OCI-LY3 (cell line): Measurements from ENCODE around the gene WDR70.

Source experiments
- EZH2phosphoT487 ChIP-seq: fragments of 200-600 bp; shearing (Covaris generic); IDR thresholded peaks from 2 replicates; pipeline ENCODE4 v1.6.1; 2018; ENCODE audit warnings: antibody characterized with exemption, mixed run types, low read depth
- TF ChIP-seq, protein P1 (sequence below): fragments of 200-600, 300-600 bp; sonication (generic); IDR thresholded peaks from 2 replicates; pipeline ENCODE4 v1.5.1; 2014; ENCODE audit warnings: antibody characterized with exemption, low read length, low read depth

DNA sequence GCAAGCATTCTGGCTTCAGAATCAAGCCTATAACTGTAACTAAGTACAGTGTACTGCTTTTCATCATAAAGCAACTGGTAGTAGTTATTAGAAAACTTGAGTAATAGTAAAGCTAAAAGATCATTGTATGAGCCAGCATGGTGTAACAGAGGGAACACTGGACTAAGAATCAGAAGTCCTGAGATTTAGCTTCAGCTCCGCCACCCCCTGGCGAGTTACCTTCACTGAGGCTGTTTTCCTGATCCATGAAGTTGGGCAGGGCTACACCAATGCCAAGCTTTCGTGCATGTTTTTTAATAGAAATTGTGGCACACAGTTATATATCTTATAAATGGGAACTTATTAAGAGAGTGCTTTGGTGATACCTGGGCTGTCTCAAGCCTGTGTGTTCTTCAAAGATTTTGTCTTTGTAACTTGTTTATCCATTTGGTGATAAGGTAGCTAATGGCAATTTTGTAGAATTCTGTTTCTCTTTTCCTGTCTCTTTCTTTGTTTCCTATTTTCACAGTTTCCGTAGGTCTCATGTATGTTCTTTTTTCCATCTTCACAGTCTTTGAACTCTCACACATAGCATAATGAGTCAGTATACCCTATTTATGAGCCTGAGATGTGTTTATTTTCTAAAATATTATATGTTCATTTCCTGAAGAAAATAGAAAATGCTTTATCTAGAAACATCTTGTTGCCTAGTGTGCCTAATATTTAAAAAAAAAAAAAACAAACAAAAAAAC lies 358.4 kb downstream of the WDR70 start:
- TF ChIP-seq, protein P1, sequence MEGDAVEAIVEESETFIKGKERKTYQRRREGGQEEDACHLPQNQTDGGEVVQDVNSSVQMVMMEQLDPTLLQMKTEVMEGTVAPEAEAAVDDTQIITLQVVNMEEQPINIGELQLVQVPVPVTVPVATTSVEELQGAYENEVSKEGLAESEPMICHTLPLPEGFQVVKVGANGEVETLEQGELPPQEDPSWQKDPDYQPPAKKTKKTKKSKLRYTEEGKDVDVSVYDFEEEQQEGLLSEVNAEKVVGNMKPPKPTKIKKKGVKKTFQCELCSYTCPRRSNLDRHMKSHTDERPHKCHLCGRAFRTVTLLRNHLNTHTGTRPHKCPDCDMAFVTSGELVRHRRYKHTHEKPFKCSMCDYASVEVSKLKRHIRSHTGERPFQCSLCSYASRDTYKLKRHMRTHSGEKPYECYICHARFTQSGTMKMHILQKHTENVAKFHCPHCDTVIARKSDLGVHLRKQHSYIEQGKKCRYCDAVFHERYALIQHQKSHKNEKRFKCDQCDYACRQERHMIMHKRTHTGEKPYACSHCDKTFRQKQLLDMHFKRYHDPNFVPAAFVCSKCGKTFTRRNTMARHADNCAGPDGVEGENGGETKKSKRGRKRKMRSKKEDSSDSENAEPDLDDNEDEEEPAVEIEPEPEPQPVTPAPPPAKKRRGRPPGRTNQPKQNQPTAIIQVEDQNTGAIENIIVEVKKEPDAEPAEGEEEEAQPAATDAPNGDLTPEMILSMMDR = no peak
- TF ChIP-seq EZH2phosphoT487 = no peak
